ENCODE measurements around the gene RC3H1.
"Not testable (repeated sequence)": the region's sequence is repeated elsewhere in the genome, so short reads cannot be mapped to it uniquely, and the experiment has no call there.

Gene RC3H1

DNA sequence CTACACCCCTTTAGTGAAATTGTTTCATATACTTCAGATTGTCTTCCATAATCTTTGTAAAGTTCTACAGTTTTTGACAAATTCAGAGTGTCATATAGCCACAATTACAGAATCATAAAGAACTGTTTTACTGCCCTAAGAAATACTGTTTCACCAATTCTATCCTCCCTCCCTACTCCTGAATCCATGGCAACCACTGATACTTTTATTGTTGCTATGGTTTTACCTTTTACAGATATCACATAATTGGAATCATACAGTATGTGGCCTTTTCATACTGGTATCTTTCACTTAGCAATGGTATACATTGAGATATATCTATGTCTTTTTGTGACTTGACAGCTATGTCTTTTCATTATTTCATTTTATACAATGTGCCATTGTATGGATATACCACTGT lies 34.1 kb downstream of the RC3H1 start:
- FAIRE-seq: no peak
- DNase-seq (ENCODE audit: insufficient read length): no peak
- no peak for TF ChIP-seq POLR2A (IDR thresholded peaks at IDR 0.05; ENCODE audit: low read depth, low read length)
- TF ChIP-seq TAF1 (IDR thresholded peaks at IDR 0.05; ENCODE audit: borderline replicate concordance, low read depth, low read length): no peak
- TF ChIP-seq POLR2AphosphoS5 (IDR thresholded peaks at IDR 0.05; ENCODE audit: low read depth, low read length): no peak

DNA sequence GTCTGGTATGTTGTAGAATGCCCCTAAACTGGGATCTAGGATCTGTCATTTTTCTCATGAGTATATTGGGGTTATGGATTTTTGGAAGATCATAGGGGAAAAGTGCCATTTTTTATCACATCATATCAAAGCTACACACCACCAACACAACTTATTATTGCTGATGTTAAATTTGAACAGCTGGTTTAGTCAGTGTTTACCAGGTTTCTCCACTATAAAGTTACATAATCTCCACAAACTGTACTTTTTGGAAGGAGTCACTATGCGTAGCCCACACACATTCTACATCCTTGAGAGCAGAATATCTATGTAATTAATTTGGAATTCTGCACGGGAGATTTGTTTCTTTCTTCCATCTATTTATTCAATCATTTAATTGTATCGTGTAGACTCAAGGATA lies 35.2 kb downstream of the RC3H1 start:
- no peak for DNase-seq (ENCODE audit: insufficient read length)
- TF ChIP-seq POLR2AphosphoS5 (IDR thresholded peaks at IDR 0.05; ENCODE audit: low read depth, low read length) (no peak), POLR2A (IDR thresholded peaks at IDR 0.05; ENCODE audit: low read depth, low read length) (no peak), TAF1 (IDR thresholded peaks at IDR 0.05; ENCODE audit: borderline replicate concordance, low read depth, low read length) (no peak)
- no peak for FAIRE-seq

DNA sequence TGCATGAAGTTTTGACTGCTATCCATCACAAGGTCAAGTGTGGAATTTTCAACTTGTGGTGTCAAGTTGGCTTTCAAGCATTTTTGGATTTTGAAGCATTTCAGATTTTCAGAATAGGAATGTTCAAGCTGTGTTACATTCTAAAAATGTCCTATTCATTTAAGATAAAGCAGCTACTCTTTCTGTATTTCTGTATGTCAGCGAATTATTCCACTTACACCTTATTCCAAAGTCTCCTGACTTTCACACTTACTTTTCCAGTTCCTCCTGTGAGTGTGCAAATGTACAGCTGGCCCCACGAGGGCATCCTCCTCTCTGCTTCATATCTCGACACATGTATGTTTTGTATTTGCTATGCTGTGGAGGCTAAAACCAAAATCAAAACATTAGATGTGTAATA lies 51.9 kb downstream of the RC3H1 start:
- no peak for FAIRE-seq
- TF ChIP-seq POLR2A (IDR thresholded peaks at IDR 0.05; ENCODE audit: low read depth, low read length): no peak
- no peak for TF ChIP-seq TAF1 (IDR thresholded peaks at IDR 0.05; ENCODE audit: borderline replicate concordance, low read depth, low read length)
- no peak for TF ChIP-seq POLR2AphosphoS5 (IDR thresholded peaks at IDR 0.05; ENCODE audit: low read depth, low read length)
- DNase-seq (ENCODE audit: insufficient read length): no peak

DNA sequence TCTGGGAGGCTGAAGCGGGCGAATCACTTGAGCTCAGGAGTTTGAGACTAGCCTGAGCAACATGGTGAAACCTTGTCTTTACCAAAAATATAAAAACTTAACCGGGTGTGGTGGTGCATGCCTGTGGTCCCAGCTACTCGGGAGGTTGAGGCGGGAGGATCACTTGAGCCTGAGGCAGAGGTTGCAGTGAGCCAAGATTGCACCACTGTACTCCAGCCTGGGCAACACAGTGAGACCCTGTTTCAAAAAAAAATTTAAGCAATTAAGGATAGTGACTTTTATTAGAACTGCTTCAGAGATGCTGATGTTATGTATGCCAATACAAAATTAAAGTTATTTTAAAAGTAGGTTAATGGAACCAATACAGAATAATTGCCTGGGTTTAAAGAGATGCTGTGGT lies 56.3 kb downstream of the RC3H1 start:
- DNase-seq (ENCODE audit: insufficient read length); FAIRE-seq: not testable (repeated sequence)

DNA sequence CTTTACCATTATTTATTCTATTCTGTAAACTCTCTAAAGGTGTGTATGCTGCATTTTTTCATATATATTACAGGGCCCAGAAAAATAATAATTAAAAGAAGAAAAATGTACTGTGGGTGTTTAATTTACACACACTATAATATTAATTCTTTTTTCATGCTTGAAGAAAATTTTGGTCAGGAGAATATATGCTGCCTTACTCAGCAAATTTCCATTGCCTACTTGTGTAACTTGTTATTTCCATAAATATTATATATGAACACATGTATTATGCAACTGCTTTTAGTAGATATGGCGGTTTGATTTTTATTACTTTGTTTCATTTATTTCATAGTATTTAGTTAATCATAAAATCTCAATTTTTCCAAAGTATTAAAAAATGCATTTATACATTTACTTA lies 58.7 kb downstream of the RC3H1 start:
- FAIRE-seq: no peak
- TF ChIP-seq TAF1 (IDR thresholded peaks at IDR 0.05; ENCODE audit: borderline replicate concordance, low read depth, low read length) (no peak), POLR2A (IDR thresholded peaks at IDR 0.05; ENCODE audit: low read depth, low read length) (no peak), POLR2AphosphoS5 (IDR thresholded peaks at IDR 0.05; ENCODE audit: low read depth, low read length) (no peak)
- no peak for DNase-seq (ENCODE audit: insufficient read length)

DNA sequence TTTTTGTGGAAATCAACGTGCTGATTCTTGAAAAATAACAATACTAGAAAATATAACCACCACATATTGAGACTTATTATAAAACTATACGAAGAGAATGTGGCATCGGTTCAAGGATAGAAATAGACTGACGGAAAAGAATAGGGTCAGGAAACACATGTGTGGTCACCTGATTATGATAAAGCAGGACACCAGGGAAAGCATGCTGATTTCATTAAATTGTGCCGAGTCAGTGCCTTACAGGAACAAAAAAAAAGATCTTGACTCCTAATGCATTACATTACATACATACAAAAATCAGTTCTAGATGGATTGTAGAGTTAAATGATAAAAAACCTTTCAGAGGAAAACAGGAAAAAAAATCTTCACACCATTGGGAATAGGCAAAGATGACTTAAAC lies 61.5 kb downstream of the RC3H1 start:
- FAIRE-seq: no peak
- no peak for DNase-seq (ENCODE audit: insufficient read length)
- TF ChIP-seq POLR2AphosphoS5 (IDR thresholded peaks at IDR 0.05; ENCODE audit: low read depth, low read length) (no peak), TAF1 (IDR thresholded peaks at IDR 0.05; ENCODE audit: borderline replicate concordance, low read depth, low read length) (no peak), POLR2A (IDR thresholded peaks at IDR 0.05; ENCODE audit: low read depth, low read length) (no peak)

DNA sequence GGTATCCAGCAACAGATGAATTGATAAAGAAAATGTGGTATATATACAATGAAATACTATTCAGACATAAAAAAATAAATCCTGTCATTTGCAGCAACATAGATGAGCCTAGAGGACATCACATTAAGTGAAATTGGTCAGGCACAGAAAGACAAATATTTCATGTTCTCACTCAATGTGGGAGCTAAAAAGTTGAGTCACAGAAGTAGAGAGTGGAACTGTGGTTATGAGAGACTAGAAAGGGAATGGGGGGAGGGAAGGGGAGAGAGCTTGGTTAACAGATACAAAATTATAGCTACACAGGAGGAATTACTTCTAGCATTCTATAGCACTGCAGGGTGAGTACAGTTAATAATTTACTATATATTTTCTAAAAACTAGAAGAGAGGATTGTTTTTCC lies 68.0 kb downstream of the RC3H1 start:
- FAIRE-seq: no peak
- no peak for TF ChIP-seq POLR2A (IDR thresholded peaks at IDR 0.05; ENCODE audit: low read depth, low read length)
- TF ChIP-seq POLR2AphosphoS5 (IDR thresholded peaks at IDR 0.05; ENCODE audit: low read depth, low read length): no peak
- TF ChIP-seq TAF1 (IDR thresholded peaks at IDR 0.05; ENCODE audit: borderline replicate concordance, low read depth, low read length): no peak
- DNase-seq (ENCODE audit: insufficient read length): no peak

DNA sequence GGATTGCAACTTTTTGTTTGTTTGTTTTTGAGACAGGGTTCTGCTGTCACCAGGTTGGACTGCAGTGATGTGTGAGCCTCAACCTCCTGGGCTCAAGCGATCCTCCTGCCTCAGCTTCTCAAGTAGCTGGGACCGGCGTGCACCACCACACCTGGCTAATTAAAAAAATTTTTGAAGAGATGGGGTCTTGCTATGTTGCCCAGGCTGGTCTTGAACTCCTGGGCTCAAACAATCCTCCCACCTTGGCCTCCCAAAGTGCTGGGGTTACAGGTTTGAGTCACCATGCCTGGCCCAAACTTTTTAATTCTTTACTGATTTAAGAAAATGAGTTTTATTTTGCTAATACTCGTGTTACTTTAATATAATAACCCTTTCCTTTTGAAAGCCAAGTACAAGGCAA lies 73.6 kb downstream of the RC3H1 start:
- DNase-seq (ENCODE audit: insufficient read length) (no peak), FAIRE-seq (no peak)
- TF ChIP-seq POLR2A (IDR thresholded peaks at IDR 0.05; ENCODE audit: low read depth, low read length) (no peak), POLR2AphosphoS5 (IDR thresholded peaks at IDR 0.05; ENCODE audit: low read depth, low read length) (no peak), TAF1 (IDR thresholded peaks at IDR 0.05; ENCODE audit: borderline replicate concordance, low read depth, low read length) (no peak)

DNA sequence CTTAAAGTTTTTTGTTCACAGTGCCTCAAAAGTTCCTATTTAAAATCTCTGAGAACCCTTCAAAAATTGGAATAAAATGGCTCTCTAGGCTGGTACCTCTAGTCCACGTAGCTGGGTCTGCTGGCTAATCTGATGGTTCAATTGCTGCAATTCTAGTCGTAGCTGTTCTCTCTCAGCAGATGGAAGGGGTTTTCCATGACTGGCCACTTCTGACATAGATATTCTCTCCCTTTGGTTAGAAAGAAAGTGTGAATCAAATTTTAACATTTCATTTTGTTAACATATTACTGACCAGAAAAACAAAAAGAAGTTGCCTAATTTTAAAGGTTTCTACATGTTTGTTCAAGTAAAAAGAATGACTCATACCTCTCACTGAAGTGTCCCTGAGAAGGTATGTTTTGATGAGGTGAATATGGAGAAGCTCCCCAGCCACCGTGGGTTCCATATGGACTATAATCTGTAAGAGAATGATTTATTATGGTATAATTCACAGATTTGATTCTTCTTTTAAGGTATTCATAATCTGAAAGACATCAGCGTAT lies 75.7 kb downstream of the RC3H1 start:
- no peak for TF ChIP-seq POLR2AphosphoS5 (IDR thresholded peaks at IDR 0.05; ENCODE audit: low read depth, low read length)
- FAIRE-seq (no peak), DNase-seq (ENCODE audit: insufficient read length) (no peak)

DNA sequence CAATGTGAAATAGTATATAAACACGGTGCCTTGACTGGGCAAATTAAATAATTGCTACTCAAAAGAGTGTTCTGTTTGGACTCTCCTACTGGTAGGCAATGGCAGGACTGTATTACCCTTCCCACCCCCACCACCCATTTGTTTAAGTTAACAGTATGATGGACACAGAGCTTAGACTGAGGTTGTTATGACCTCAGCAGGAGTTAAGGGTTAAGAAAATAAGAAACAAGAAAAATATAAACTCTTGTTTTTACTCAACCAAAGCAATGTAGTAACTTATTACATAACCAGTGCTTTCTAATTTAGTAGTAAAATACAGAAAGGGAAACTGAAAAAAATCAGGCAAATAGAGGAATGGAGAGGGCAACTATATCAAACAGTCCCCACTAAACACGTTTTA lies 85.1 kb downstream of the RC3H1 start:
- no peak for FAIRE-seq
- TF ChIP-seq POLR2A (IDR thresholded peaks at IDR 0.05; ENCODE audit: low read depth, low read length) (no peak), TAF1 (IDR thresholded peaks at IDR 0.05; ENCODE audit: borderline replicate concordance, low read depth, low read length) (no peak), POLR2AphosphoS5 (IDR thresholded peaks at IDR 0.05; ENCODE audit: low read depth, low read length) (no peak)
- no peak for DNase-seq (ENCODE audit: insufficient read length)

DNA sequence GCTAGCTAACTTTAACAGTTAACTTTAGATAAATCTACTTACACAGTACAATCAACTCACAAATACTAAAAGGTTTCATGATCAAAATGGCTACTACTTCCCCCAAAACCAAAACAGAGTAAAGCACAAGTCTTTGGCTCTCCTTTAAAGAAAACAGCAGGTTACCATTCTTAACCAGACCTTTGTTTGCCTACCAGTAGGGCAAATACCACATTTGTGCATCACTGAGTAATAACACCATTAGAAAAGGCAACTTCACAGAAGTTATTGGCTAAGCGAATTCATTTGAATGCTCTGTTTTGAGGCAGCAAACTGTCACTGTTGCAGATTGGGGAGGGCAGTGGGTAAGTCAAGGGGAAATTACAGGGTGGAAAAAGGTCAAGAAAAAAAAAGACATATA lies 87.7 kb downstream of the RC3H1 start:
- no peak for DNase-seq (ENCODE audit: insufficient read length)
- TF ChIP-seq TAF1 (IDR thresholded peaks at IDR 0.05; ENCODE audit: borderline replicate concordance, low read depth, low read length) (no peak), POLR2AphosphoS5 (IDR thresholded peaks at IDR 0.05; ENCODE audit: low read depth, low read length) (no peak), POLR2A (IDR thresholded peaks at IDR 0.05; ENCODE audit: low read depth, low read length) (no peak)
- FAIRE-seq: no peak

DNA sequence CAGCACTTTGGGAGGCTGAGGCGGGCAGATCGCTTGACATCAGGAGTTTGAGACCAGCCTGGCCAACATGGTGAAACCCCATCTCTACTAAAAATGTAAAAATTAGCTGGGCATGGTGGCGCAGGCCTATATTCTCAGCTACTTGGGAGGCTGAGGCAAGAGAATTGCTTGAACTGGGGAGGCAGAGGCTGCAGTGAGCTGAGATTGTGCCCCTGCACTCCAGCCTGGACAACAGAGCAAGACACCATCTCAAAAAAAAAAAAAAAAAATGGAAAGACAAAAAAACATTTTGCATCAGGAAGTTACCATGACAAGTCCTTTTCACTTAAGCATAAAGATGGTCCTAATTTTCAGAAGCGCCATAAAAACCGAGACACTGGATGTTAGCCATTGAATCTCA lies 91.6 kb downstream of the RC3H1 start:
- not testable (repeated sequence) for DNase-seq (ENCODE audit: insufficient read length); FAIRE-seq
